Activated CD4-positive, alpha-beta memory T cell treated with anti-CD3 and anti-CD28 coated beads, Interleukin-2, amount 10 ng/mL, durations not matched to agents 7 days and 5 days (primary cell): ENCODE data around the gene GATA3. TPM values are rescaled to one million over a fixed set of nuclear protein-coding genes. Genes with fewer than 3 reads are reported as not detected.

Experiments
- CTCF ChIA-PET: fragments of 350-600 bp; sonication (Branson Sonifier 250); formaldehyde crosslinking; loops from one replicate; lab custom pipeline; 2021; ENCODE audit warnings: antibody characterized with exemption, inconsistent platforms; lab: Charles Lee
- POLR2A ChIA-PET: fragments of 350-600 bp; sonication (Branson Sonifier 250); formaldehyde crosslinking; loops from one replicate; lab custom pipeline; 2021; ENCODE audit warnings: antibody characterized with exemption; lab: Charles Lee
- DNase-seq: peaks from one replicate; pipeline ENCODE4 v3.0.0-alpha.2; 2020
- H3K27ac Mint-ChIP-seq: one replicate; pipeline ENCODE4 v1.8.0; 2021; ENCODE audit warnings: mild to moderate bottlenecking, mixed read lengths
- H3K27me3 Mint-ChIP-seq: one replicate; pipeline ENCODE4 v1.8.0; 2021; ENCODE audit warnings: mixed read lengths
- H3K36me3 Mint-ChIP-seq: one replicate; pipeline ENCODE4 v1.8.0; 2021; ENCODE audit warnings: low read depth, mixed read lengths
- H3K4me1 Mint-ChIP-seq: one replicate; pipeline ENCODE4 v1.8.0; 2021; ENCODE audit warnings: mixed read lengths
- H3K4me3 Mint-ChIP-seq: one replicate; pipeline ENCODE4 v1.8.0; 2021; ENCODE audit warnings: mild to moderate bottlenecking, mixed read lengths
- H3K9me3 Mint-ChIP-seq: one replicate; pipeline ENCODE4 v1.8.0; 2021; ENCODE audit warnings: mixed read lengths
- total RNA-seq, 2 experiments: library from RNA; stranded (reverse); gene quantifications; one replicate each; pipeline ENCODE4 v1.2.3, GENCODE V29; 2021

Gene GATA3
- total RNA-seq, 2 experiments from 2014 or later, result 112 TPM

DNA sequence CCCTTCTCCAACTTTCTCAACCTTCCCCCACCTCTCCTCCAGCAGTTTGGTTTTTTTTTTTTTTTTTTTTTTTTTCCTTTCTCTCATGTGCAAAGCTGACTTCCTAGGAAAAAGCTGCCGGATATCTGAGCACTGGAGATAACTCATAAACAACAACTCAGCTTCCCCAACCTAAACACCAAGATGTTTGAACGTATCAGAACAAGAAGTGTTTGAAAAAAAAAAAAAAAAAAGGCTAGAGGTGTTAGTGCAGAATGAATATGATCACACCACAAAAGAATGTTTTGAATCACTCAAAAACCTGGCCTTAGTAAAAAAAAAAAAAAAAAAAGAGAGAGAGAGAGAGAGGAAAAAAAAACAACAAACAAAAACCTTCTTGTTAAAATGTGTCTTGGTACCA is 11.2 kb downstream of the GATA3 start:
- Mint-ChIP-seq H3K4me1 (peaks cover 96% of the 10 kb centered on the region), H3K36me3 (peaks cover 97% of the 10 kb centered on the region), H3K4me3 (peak overlapping the region; percentile 68), H3K9me3 (no peaks in the 10 kb centered on the region), H3K27ac (peak overlapping the region; percentile 84), H3K27me3 (no peaks in the 10 kb centered on the region)
- CTCF ChIA-PET, result interaction anchor here (0.6 to 1.5 kb wide), 5 partner anchors 9 to 1143 kb away, joined by 3 to 8 read pairs (median 3); no protein-coding TSS in a partner anchor
- POLR2A ChIA-PET, result interaction anchor here (0.6 to 10.4 kb wide), 11 partner anchors 8 to 942 kb away, joined by 3 to 121 read pairs (median 4); no protein-coding TSS in a partner anchor
- DNase-seq, result no peak

DNA sequence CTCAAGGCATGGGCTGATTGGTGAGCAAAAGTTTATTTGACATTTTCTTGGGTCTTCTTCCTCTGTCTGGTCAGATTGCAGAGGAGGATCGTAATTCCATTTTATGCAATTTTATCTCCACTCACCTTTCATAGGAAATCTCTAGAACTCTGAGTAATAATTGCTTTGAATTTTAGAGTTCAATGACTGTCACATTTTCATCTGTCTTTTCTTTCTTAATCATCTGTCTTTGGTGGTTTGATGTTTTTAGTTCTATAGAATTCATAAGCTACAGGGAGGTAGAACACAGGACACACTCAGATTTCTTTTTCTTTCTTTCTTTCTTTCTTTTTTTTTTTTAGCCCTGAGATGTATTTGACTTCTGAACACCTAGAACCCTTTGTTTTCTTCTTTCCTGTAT is 11.6 kb downstream of the GATA3 start:
- POLR2A ChIA-PET, result interaction anchor here (0.6 to 10.4 kb wide), 8 partner anchors 9 to 337 kb away, joined by 3 to 121 read pairs (median 8); no protein-coding TSS in a partner anchor
- H3K9me3 Mint-ChIP-seq, result no peaks in the 10 kb centered on the region
- peak overlapping the region; percentile 68 for H3K4me3 Mint-ChIP-seq
- peak overlapping the region; percentile 84 for H3K27ac Mint-ChIP-seq
- no peak for DNase-seq
- CTCF ChIA-PET, result interaction anchor here (0.6 to 1.5 kb wide), 4 partner anchors 9 to 1143 kb away, joined by 3 to 8 read pairs (median 4); no protein-coding TSS in a partner anchor
- no peaks in the 10 kb centered on the region for H3K27me3 Mint-ChIP-seq
- H3K36me3 Mint-ChIP-seq, result peaks cover 97% of the 10 kb centered on the region
- H3K4me1 Mint-ChIP-seq, result peaks cover 96% of the 10 kb centered on the region

DNA sequence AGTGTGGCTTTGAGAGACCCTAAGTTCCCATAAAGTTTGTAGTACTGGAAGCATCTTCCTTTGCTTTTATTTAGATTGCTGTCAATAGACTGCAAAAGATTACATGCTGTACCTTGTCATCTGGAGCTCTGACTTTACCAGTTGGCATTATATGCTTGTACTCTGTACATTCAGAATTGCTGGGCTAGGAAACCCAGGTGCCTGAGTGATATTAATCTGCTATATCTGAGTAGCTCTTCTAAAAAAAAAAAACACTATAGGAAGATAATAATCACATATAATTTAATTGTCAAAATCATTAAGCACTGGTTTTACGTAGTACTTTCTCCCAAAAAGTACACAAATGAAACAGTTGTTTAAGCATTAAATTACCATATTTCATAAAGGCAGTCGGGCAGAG is 12.3 kb downstream of the GATA3 start:
- no peak overlapping the region for H3K4me3 Mint-ChIP-seq
- H3K27me3 Mint-ChIP-seq, result no peaks in the 10 kb centered on the region
- H3K4me1 Mint-ChIP-seq, result peaks cover 95% of the 10 kb centered on the region
- ChIA-PET CTCF (interaction anchor here (0.9 to 1.5 kb wide), 2 partner anchors 10 to 1142 kb away, joined by 3 to 8 read pairs; no protein-coding TSS in a partner anchor), POLR2A (interaction anchor here (0.6 to 3.2 kb wide), 8 partner anchors 9 to 336 kb away, joined by 3 to 11 read pairs (median 5); no protein-coding TSS in a partner anchor)
- H3K9me3 Mint-ChIP-seq, result no peaks in the 10 kb centered on the region
- H3K27ac Mint-ChIP-seq, result peak overlapping the region; percentile 84
- H3K36me3 Mint-ChIP-seq, result peaks cover 97% of the 10 kb centered on the region
- DNase-seq, result no peak

DNA sequence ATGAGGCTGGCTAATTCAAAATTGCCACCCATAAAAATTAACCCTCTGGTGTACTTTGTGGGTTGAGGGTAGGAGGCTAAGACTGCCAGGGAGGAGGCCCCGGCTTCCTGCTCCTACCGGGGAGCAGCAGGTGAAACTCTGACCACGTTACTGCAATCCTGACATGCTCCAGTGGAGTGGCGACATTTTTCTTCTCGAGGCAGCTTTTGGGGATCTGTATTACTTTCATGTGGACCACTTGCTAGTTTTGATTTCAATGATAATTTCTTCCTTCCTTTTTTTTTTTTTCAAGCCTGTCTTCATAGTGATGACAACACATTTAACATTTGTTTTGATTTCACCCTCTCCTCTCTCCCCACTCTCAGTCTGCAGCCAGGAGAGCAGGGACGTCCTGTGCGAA is 14.6 kb downstream of the GATA3 start:
- ChIA-PET CTCF (no interaction called here), POLR2A (interaction anchor here (0.8 to 1.5 kb wide), 5 partner anchors 9 to 257 kb away, joined by 3 to 7 read pairs (median 3); no protein-coding TSS in a partner anchor)
- H3K36me3 Mint-ChIP-seq, result peaks cover 95% of the 10 kb centered on the region

DNA sequence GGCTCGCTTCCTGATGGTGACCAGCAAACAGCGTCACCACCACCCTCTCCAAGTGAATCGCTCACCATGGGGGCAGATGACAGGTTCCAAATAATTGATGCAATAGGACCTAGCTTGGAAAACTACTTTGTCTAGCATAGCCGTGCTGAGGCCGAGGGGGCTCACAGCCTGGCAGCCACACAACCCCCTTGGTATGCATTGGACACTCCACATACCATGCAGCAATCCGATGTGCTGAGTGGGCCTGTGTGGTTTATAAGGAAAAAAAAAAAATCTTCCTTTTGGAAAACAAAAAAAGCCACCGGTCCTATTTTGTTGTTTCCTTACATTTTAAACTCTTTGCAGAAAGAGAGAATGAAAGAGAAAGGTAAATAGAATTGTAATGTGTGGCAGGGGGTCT is 15.1 kb downstream of the GATA3 start:
- no peaks in the 10 kb centered on the region for H3K9me3 Mint-ChIP-seq
- H3K27ac Mint-ChIP-seq, result peak overlapping the region; percentile 51
- POLR2A ChIA-PET, result interaction anchor here (0.9 to 3.6 kb wide), 7 partner anchors 9 to 263 kb away, joined by 3 to 38 read pairs (median 4); no protein-coding TSS in a partner anchor
- H3K27me3 Mint-ChIP-seq, result no peaks in the 10 kb centered on the region
- H3K4me1 Mint-ChIP-seq, result peaks cover 87% of the 10 kb centered on the region
- DNase-seq, result no peak
- H3K36me3 Mint-ChIP-seq, result peaks cover 95% of the 10 kb centered on the region
- CTCF ChIA-PET, result no interaction called here
- peak overlapping the region; percentile 17 for H3K4me3 Mint-ChIP-seq

More for the DNA sequence above, 14.6 kb downstream of the GATA3 start:
- H3K4me1 Mint-ChIP-seq, result peaks cover 90% of the 10 kb centered on the region
- no peaks in the 10 kb centered on the region for H3K27me3 Mint-ChIP-seq
- H3K4me3 Mint-ChIP-seq, result peak overlapping the region; percentile 17
- no peaks in the 10 kb centered on the region for H3K9me3 Mint-ChIP-seq
- H3K27ac Mint-ChIP-seq, result peak overlapping the region; percentile 51
- no peak for DNase-seq

DNA sequence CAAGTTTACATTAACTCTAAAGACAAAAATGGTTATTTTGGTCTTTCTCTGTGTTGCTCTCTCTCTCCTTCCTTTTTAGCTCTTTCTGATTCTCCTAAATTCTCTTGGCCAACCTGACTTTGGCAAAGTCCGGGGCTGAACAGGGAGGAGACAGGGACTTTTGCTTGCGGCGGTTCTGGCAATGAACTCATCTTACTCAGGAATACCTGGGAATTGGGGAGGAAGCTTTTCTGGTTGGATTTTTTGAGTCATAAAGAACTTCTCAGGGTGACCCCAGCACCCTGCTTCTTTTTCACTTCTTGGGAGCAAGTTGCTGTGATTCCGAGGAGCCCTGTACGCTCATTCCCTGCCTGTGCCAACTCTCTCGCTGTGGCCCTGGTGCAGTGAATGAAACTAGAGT is 16.0 kb downstream of the GATA3 start:
- Mint-ChIP-seq H3K4me3 (no peak overlapping the region), H3K27me3 (no peaks in the 10 kb centered on the region), H3K27ac (peak overlapping the region; percentile 23), H3K4me1 (peaks cover 84% of the 10 kb centered on the region), H3K36me3 (peaks cover 97% of the 10 kb centered on the region), H3K9me3 (no peaks in the 10 kb centered on the region)
- ChIA-PET POLR2A (interaction anchor here (0.9 to 3.6 kb wide), 8 partner anchors 9 to 262 kb away, joined by 3 to 38 read pairs (median 4); no protein-coding TSS in a partner anchor), CTCF (interaction anchor here (0.8 to 1.8 kb wide), 2 partner anchors 403 to 1138 kb away, joined by 4 to 6 read pairs; no protein-coding TSS in a partner anchor)
- no peak for DNase-seq

DNA sequence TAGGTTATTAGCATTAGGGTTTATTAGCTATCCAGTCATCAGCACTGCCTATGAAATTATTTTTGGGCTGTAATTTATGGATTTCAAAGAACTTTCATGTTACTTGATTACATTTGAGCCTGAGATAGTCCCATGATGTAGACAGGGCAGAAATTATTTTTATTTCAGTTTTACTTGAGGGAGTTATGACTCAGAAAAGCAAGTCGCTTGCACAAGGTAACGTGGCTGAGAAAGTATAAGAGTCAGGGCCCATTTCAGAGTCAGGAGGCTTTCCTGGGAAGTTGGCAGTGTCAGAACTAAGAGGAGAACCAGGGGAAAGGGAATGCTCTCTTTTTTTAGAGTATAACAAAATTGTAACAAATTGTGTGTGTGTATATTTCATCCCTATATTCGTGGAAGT is 16.5 kb downstream of the GATA3 start:
- peaks cover 96% of the 10 kb centered on the region for H3K36me3 Mint-ChIP-seq
- peak overlapping the region; percentile 70 for H3K27ac Mint-ChIP-seq
- DNase-seq, result no peak
- no peaks in the 10 kb centered on the region for H3K9me3 Mint-ChIP-seq
- H3K4me1 Mint-ChIP-seq, result peaks cover 82% of the 10 kb centered on the region
- ChIA-PET POLR2A (interaction anchor here (1.2 to 3.6 kb wide), 7 partner anchors 9 to 332 kb away, joined by 3 to 38 read pairs (median 4); no protein-coding TSS in a partner anchor), CTCF (interaction anchor here (0.6 to 1.8 kb wide), 4 partner anchors 11 to 402 kb away, joined by 3 to 4 read pairs (median 3); no protein-coding TSS in a partner anchor)
- H3K27me3 Mint-ChIP-seq, result no peaks in the 10 kb centered on the region
- H3K4me3 Mint-ChIP-seq, result no peak overlapping the region

DNA sequence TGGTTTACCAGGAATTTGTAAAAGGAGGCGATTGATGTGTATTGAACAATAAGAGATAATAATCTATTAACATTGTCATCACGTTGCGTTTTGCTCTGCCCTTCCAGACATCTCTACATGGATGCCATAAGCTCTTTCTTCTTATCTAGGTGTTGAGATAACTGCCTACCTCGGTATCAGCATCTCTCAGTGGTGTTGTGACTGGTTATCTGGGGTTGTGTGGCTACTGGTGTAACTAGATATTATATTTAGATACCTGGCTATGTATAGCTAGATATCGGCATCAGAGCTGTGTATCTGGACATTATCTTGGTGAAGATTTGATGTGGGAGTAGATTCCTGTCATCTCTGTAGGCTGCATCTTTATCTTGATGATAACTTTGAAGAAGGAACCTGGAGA is 17.2 kb downstream of the GATA3 start:
- ChIA-PET POLR2A (interaction anchor here (1.0 to 3.6 kb wide), 9 partner anchors 9 to 331 kb away, joined by 3 to 38 read pairs (median 4); no protein-coding TSS in a partner anchor), CTCF (interaction anchor here (0.6 to 1.8 kb wide), 5 partner anchors 10 to 401 kb away, joined by 3 to 4 read pairs (median 3); no protein-coding TSS in a partner anchor)
- Mint-ChIP-seq H3K36me3 (peaks cover 90% of the 10 kb centered on the region), H3K27me3 (no peaks in the 10 kb centered on the region), H3K4me3 (no peak overlapping the region), H3K9me3 (no peaks in the 10 kb centered on the region), H3K4me1 (peaks cover 76% of the 10 kb centered on the region), H3K27ac (peak overlapping the region; percentile 70)
- DNase-seq, result no peak

DNA sequence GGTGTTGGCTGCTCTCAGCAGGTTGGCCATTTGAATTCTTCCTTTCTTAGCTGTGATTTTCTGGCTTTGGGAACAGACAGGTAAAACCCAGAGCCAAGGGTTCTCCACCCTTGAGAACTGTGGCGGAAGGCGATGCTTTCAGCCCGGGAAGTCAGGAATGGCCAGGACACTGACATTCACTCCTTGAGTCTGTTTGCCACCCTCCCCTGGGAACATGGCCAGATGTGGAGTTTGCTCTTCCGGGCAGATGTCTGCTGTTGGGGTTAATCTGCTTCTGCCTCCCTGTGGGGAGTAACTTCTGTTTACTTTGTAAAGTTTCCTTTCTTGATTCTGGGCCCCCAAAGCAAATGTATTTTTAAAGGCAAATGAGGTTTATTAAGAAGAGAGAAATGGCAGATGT is 17.7 kb downstream of the GATA3 start:
- POLR2A ChIA-PET, result interaction anchor here (1.0 to 3.6 kb wide), 8 partner anchors 9 to 331 kb away, joined by 3 to 38 read pairs (median 4); no protein-coding TSS in a partner anchor
- peak overlapping the region; percentile 54 for H3K27ac Mint-ChIP-seq
- DNase-seq, result no peak
- no peaks in the 10 kb centered on the region for H3K27me3 Mint-ChIP-seq
- peaks cover 84% of the 10 kb centered on the region for H3K36me3 Mint-ChIP-seq
- CTCF ChIA-PET, result interaction anchor here (1.1 to 1.8 kb wide), 3 partner anchors 9 to 401 kb away, joined by 3 to 4 read pairs (median 4); no protein-coding TSS in a partner anchor
- H3K4me3 Mint-ChIP-seq, result no peak overlapping the region
- no peaks in the 10 kb centered on the region for H3K9me3 Mint-ChIP-seq
- H3K4me1 Mint-ChIP-seq, result peaks cover 70% of the 10 kb centered on the region

DNA sequence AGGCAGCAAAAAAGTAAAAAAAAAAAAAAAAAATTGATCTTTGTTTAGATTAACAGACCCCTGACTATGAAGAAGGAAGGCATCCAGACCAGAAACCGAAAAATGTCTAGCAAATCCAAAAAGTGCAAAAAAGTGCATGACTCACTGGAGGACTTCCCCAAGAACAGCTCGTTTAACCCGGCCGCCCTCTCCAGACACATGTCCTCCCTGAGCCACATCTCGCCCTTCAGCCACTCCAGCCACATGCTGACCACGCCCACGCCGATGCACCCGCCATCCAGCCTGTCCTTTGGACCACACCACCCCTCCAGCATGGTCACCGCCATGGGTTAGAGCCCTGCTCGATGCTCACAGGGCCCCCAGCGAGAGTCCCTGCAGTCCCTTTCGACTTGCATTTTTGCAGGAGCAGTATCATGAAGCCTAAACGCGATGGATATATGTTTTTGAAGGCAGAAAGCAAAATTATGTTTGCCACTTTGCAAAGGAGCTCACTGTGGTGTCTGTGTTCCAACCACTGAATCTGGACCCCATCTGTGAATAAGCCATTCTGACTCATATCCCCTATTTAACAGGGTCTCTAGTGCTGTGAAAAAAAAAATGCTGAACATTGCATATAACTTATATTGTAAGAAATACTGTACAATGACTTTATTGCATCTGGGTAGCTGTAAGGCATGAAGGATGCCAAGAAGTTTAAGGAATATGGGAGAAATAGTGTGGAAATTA is 19.4 kb downstream of the GATA3 start:
- no peaks in the 10 kb centered on the region for H3K27me3 Mint-ChIP-seq
- no peaks in the 10 kb centered on the region for H3K9me3 Mint-ChIP-seq
- no peak for DNase-seq
- CTCF ChIA-PET, result no interaction called here
- H3K27ac Mint-ChIP-seq, result peak overlapping the region; percentile 60
- H3K4me3 Mint-ChIP-seq, result no peak overlapping the region
- POLR2A ChIA-PET, result interaction anchor here (0.6 to 3.1 kb wide), 12 partner anchors 10 to 343 kb away, joined by 3 to 23 read pairs (median 3); no protein-coding TSS in a partner anchor
- peaks cover 77% of the 10 kb centered on the region for H3K36me3 Mint-ChIP-seq
- H3K4me1 Mint-ChIP-seq, result peaks cover 60% of the 10 kb centered on the region

DNA sequence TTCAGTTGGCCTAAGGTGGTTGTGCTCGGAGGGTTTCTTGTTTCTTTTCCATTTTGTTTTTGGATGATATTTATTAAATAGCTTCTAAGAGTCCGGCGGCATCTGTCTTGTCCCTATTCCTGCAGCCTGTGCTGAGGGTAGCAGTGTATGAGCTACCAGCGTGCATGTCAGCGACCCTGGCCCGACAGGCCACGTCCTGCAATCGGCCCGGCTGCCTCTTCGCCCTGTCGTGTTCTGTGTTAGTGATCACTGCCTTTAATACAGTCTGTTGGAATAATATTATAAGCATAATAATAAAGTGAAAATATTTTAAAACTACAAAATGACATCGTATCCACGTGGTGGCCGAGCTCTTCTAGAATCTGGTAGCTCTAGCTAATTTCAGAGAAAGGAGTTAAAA is 20.4 kb downstream of the GATA3 start:
- Mint-ChIP-seq H3K36me3 (peaks cover 69% of the 10 kb centered on the region), H3K27ac (no peak overlapping the region)
- CTCF ChIA-PET, result interaction anchor here (1.4 to 2.5 kb wide), 2 partner anchors 12 to 20 kb away, joined by 4 to 7 read pairs; partner anchors contain the start of gene GATA3

More for the DNA sequence above, 20.4 kb downstream of the GATA3 start:
- no peak for DNase-seq
- no peak overlapping the region for H3K4me3 Mint-ChIP-seq
- POLR2A ChIA-PET, result interaction anchor here (0.7 to 3.1 kb wide), 10 partner anchors 9 to 342 kb away, joined by 3 to 23 read pairs (median 4); no protein-coding TSS in a partner anchor
- H3K9me3 Mint-ChIP-seq, result no peaks in the 10 kb centered on the region
- H3K27me3 Mint-ChIP-seq, result no peaks in the 10 kb centered on the region
- H3K4me1 Mint-ChIP-seq, result peaks cover 57% of the 10 kb centered on the region
